GM13977 (cell line): Measurements from ENCODE around the gene FAM168A.

ENCODE experiments used
- DNase-seq: peaks from one replicate; pipeline ENCODE4 v3.0.0; 2012; ENCODE audit warnings: low spot score
- CTCF ChIP-seq: IDR thresholded peaks from 2 replicates; pipeline ENCODE4 v1.5.1; 2012; ENCODE audit warnings: mild to moderate bottlenecking, control low read depth; ENCODE audit not compliant: insufficient read depth; ENCODE audit errors: extremely low read depth, missing control alignments
- in situ Hi-C: fragments of 300-500 bp; cut with MboI; formaldehyde crosslinking; loops from one replicate; pipeline ENCODE4 v1.12.0; 2022; ENCODE audit warnings: low sequenced_read_pairs, low pct_unique_long_range_greater_than_20kb, mixed read lengths, inconsistent platforms; ENCODE audit not compliant: unreplicated experiment

The FAM168A gene

GRCh38 chr11:73405146-73405510, 192.8 kb downstream of the FAM168A start:
- in situ Hi-C loops, result no loop called here
- TF ChIP-seq CTCF, result no peak
- DNase-seq, result no peak

- in situ Hi-C loops, result no loop called here
- TF ChIP-seq CTCF, result no peak
- no peak for DNase-seq
Measured at GRCh38 chr11:73404506-73405145, 193.3 kb downstream of the FAM168A start.

GRCh38 chr11:73404048-73404447, 193.9 kb downstream of the FAM168A start:
- no peak for DNase-seq
- in situ Hi-C loops, result no loop called here

GRCh38 chr11:73403541-73403940, 194.4 kb downstream of the FAM168A start:
- in situ Hi-C loops, result no loop called here
- no peak for TF ChIP-seq CTCF
- no peak for DNase-seq

More at GRCh38 chr11:73404048-73404447, 193.9 kb downstream of the FAM168A start:
- peak; percentile 36 for TF ChIP-seq CTCF

- in situ Hi-C loops, result no loop called here
- peak; percentile 41 for TF ChIP-seq CTCF
- peak; percentile 58 for DNase-seq
Measured at GRCh38 chr11:73402834-73403185, 195.1 kb downstream of the FAM168A start.

GRCh38 chr11:73401924-73402833, 195.7 kb downstream of the FAM168A start:
- in situ Hi-C loops, result no loop called here
- TF ChIP-seq CTCF, result no peak
- no peak for DNase-seq
